ENCODE measurements around the gene RPL27.
"Not testable (repeated sequence)": the region's sequence is repeated elsewhere in the genome, so short reads cannot be mapped to it uniquely, and the experiment has no call there.

DNA sequence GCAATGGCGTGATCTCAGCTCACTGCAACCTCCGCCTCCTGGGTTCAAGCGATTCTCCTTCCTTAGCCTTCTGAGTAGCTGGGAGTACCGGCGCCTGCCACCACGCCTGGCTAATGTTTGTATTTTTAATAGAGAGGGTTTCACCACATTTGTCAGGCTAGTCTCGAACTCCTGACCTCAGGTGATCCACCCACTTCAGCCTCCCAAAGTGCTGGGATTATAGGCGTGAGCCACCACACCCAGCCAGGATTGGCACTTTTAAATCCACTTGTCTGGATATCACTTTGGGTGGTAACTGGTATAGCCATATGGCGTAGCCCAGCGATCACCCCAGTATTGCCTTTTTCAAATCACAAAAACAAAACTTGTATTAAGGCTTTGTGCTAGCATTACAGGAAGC is 4.3 kb upstream of the RPL27 start:
- TF ChIP-seq, protein P1, sequence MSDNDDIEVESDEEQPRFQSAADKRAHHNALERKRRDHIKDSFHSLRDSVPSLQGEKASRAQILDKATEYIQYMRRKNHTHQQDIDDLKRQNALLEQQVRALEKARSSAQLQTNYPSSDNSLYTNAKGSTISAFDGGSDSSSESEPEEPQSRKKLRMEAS (IDR thresholded peaks at IDR 0.05; ENCODE audit: low read depth, low read length): not testable (repeated sequence)
- TF ChIP-seq, protein P2, sequence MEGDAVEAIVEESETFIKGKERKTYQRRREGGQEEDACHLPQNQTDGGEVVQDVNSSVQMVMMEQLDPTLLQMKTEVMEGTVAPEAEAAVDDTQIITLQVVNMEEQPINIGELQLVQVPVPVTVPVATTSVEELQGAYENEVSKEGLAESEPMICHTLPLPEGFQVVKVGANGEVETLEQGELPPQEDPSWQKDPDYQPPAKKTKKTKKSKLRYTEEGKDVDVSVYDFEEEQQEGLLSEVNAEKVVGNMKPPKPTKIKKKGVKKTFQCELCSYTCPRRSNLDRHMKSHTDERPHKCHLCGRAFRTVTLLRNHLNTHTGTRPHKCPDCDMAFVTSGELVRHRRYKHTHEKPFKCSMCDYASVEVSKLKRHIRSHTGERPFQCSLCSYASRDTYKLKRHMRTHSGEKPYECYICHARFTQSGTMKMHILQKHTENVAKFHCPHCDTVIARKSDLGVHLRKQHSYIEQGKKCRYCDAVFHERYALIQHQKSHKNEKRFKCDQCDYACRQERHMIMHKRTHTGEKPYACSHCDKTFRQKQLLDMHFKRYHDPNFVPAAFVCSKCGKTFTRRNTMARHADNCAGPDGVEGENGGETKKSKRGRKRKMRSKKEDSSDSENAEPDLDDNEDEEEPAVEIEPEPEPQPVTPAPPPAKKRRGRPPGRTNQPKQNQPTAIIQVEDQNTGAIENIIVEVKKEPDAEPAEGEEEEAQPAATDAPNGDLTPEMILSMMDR (IDR thresholded peaks at IDR 0.05; ENCODE audit: low read depth, low read length): not testable (repeated sequence)
- not testable (repeated sequence) for TF ChIP-seq POLR2A (IDR thresholded peaks at IDR 0.05; ENCODE audit: extremely low read depth, insufficient read length)
